Activated T-helper 17 cell treated with anti-CD3 and anti-CD28 coated beads, Interleukin-2, amount 50 U/mL, for 72 hours (primary cell): Measurements from ENCODE around the gene LONRF3. TPM values are rescaled to one million over a fixed set of nuclear protein-coding genes. Genes with fewer than 3 reads are reported as not detected.

Source experiments
- ATAC-seq: fragments of 150-1000 bp; cut with Tn5 transposase; replicated peaks from 2 replicates; pipeline ENCODE4 v1.10.0; 2021; ENCODE audit warnings: mild to moderate bottlenecking, moderate library complexity
- H3K27ac Mint-ChIP-seq: one replicate; pipeline ENCODE4 v1.8.0; 2022; ENCODE audit warnings: mixed read lengths
- H3K27me3 Mint-ChIP-seq: one replicate; pipeline ENCODE4 v1.8.0; 2022; ENCODE audit warnings: mixed read lengths
- H3K36me3 Mint-ChIP-seq: one replicate; pipeline ENCODE4 v1.8.0; 2022; ENCODE audit warnings: low read depth, mild to moderate bottlenecking, mixed read lengths
- H3K4me1 Mint-ChIP-seq: one replicate; pipeline ENCODE4 v1.8.0; 2022; ENCODE audit warnings: mixed read lengths
- H3K4me3 Mint-ChIP-seq: one replicate; pipeline ENCODE4 v1.8.0; 2022; ENCODE audit warnings: mild to moderate bottlenecking, mixed read lengths
- H3K9me3 Mint-ChIP-seq: one replicate; pipeline ENCODE4 v1.8.0; 2022; ENCODE audit warnings: mixed read lengths
- total RNA-seq, 2 donors: library from RNA; stranded (reverse); gene quantifications; one replicate each; pipeline ENCODE4 v1.2.3, GENCODE V29; 2022

The LONRF3 gene
- total RNA-seq, result 1 to 10 TPM; 3.7 to 7.6 TPM

DNA sequence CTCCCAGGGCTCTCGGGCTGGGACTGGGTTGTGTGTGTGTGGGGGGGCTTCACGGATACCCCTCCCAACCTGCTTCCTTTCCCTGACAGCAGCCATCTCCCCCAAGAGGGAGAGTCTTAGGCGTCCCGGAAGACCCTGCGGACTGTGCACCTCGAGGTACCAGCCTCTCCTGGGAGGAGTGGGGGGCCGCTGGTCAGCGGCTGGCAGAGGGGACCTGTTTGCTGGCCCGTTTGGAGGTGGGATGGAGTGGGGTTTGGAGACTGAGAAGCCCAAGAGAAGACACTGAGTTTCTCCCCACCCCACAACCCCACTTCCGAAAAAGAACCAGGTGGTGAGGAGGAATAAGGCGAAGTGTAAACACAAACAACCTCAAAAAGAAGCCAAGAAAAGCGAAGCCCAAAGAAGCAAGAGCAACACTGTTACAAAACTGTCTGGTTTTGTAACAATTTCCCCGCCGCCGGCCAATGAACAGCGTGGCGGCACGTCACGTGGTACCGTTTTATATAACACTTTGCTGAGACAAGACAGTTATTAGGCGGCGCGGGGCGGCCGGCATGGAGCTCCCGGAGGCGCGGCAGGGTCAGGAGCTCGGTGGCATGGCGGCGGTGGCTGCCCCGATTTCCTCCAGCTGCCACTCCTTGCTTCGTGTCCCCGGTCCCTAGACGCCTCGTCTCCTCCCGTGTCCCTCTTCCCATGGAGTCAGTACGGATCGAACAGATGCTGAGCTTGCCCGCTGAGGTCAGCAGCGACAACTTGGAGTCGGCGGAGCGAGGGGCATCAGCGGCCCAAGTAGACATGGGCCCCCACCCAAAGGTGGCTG, at the start of gene LONRF3:
LONRF3 (plus strand) TSS at position 531 of the 820 bp plus-strand sequence; CDS start at position 694, 163 bp downstream.
- peak within 1 kb of the TSS; percentile 95 for H3K4me3 Mint-ChIP-seq
- peak; percentile 76 for ATAC-seq
- no peaks in the 10 kb centered on the region for H3K9me3 Mint-ChIP-seq
- peak within 1 kb of the TSS; percentile 91 for H3K27ac Mint-ChIP-seq
- H3K36me3 Mint-ChIP-seq, result peaks cover 5% of the 10 kb centered on the region
- H3K27me3 Mint-ChIP-seq, result peaks cover 5% of the 10 kb centered on the region
- H3K4me1 Mint-ChIP-seq, result no peaks in the 10 kb centered on the region

DNA sequence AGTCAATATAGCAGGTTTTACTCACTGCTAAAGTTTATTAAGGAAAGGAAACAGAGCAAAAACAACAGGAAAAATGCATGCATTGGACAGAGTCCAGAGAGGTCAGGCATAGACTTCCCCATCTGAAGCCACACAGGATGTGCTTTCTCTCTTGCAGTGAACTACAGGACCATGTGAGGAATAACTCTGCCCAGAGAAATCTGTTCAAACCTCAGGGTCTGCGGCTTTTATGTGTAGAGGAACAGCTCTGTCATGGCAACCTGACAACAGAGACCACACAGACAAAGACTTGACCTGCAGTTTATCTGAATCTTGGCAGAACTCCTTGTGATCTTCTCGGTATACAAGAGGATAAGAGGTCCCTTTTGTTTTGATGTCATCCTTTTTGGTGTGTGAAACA, 46.3 kb upstream of the LONRF3 start:
- Mint-ChIP-seq H3K27ac (no peak overlapping the region), H3K4me3 (no peak overlapping the region), H3K36me3 (no peaks in the 10 kb centered on the region), H3K9me3 (no peaks in the 10 kb centered on the region), H3K27me3 (no peaks in the 10 kb centered on the region), H3K4me1 (no peaks in the 10 kb centered on the region)
- ATAC-seq, result no peak

GRCh38 chrX:118935352-118935751, 39.1 kb upstream of the LONRF3 start:
- H3K9me3 Mint-ChIP-seq, result no peaks in the 10 kb centered on the region
- no peak overlapping the region for H3K27ac Mint-ChIP-seq
- no peak overlapping the region for H3K4me3 Mint-ChIP-seq
- ATAC-seq, result no peak
- H3K36me3 Mint-ChIP-seq, result no peaks in the 10 kb centered on the region
- peaks cover 4% of the 10 kb centered on the region for H3K27me3 Mint-ChIP-seq
- no peaks in the 10 kb centered on the region for H3K4me1 Mint-ChIP-seq

- H3K9me3 Mint-ChIP-seq, result no peaks in the 10 kb centered on the region
- H3K4me1 Mint-ChIP-seq, result no peaks in the 10 kb centered on the region
- no peak overlapping the region for H3K27ac Mint-ChIP-seq
- peaks cover 7% of the 10 kb centered on the region for H3K27me3 Mint-ChIP-seq
- H3K4me3 Mint-ChIP-seq, result no peak overlapping the region
- no peak for ATAC-seq
- H3K36me3 Mint-ChIP-seq, result no peaks in the 10 kb centered on the region
Observed at GRCh38 chrX:118941147-118941546, 33.3 kb upstream of the LONRF3 start.

- Mint-ChIP-seq H3K4me3 (no peak overlapping the region), H3K36me3 (no peaks in the 10 kb centered on the region), H3K4me1 (no peaks in the 10 kb centered on the region), H3K27me3 (peaks cover 4% of the 10 kb centered on the region), H3K9me3 (no peaks in the 10 kb centered on the region), H3K27ac (no peak overlapping the region)
- no peak for ATAC-seq
Observed at GRCh38 chrX:118943102-118943501, 31.3 kb upstream of the LONRF3 start.

DNA sequence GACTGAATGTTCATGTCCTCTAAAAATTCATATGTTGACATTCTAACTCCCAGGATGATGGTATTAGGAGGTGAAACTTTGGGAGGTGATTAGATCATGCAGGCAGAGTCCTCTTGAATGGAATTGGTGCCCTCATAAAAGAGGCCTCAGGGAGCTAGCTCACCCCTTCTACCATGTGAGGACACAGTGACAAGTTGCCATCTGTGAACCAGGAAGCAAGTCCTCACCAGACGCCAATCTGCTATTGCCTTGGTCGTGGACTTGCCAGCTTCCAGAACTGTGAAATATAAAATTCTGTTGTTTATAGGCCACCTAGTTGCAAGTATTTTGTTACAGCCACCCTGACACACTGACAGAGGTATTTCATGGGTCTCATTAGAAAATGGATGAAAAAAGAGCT, 28.5 kb upstream of the LONRF3 start:
- Mint-ChIP-seq H3K27ac (no peak overlapping the region), H3K4me3 (no peak overlapping the region), H3K36me3 (no peaks in the 10 kb centered on the region), H3K27me3 (peaks cover 3% of the 10 kb centered on the region), H3K4me1 (no peaks in the 10 kb centered on the region), H3K9me3 (no peaks in the 10 kb centered on the region)
- no peak for ATAC-seq

- Mint-ChIP-seq H3K4me3 (no peak overlapping the region), H3K27me3 (no peaks in the 10 kb centered on the region), H3K4me1 (no peaks in the 10 kb centered on the region), H3K36me3 (no peaks in the 10 kb centered on the region), H3K27ac (no peak overlapping the region), H3K9me3 (no peaks in the 10 kb centered on the region)
- ATAC-seq, result no peak
Observed at GRCh38 chrX:118948270-118948669, 26.1 kb upstream of the LONRF3 start.

GRCh38 chrX:118961866-118962560, 12.4 kb upstream of the LONRF3 start:
- Mint-ChIP-seq H3K4me1 (no peaks in the 10 kb centered on the region), H3K27me3 (no peaks in the 10 kb centered on the region), H3K27ac (peak overlapping the region; percentile 63), H3K9me3 (no peaks in the 10 kb centered on the region), H3K36me3 (no peaks in the 10 kb centered on the region), H3K4me3 (no peak overlapping the region)
- peak; percentile 72 for ATAC-seq

GRCh38 chrX:118963159-118963558, 11.3 kb upstream of the LONRF3 start:
- no peak overlapping the region for H3K4me3 Mint-ChIP-seq
- ATAC-seq, result peak; percentile 76
- H3K27me3 Mint-ChIP-seq, result no peaks in the 10 kb centered on the region
- H3K27ac Mint-ChIP-seq, result no peak overlapping the region
- no peaks in the 10 kb centered on the region for H3K36me3 Mint-ChIP-seq
- H3K4me1 Mint-ChIP-seq, result no peaks in the 10 kb centered on the region
- H3K9me3 Mint-ChIP-seq, result no peaks in the 10 kb centered on the region

DNA sequence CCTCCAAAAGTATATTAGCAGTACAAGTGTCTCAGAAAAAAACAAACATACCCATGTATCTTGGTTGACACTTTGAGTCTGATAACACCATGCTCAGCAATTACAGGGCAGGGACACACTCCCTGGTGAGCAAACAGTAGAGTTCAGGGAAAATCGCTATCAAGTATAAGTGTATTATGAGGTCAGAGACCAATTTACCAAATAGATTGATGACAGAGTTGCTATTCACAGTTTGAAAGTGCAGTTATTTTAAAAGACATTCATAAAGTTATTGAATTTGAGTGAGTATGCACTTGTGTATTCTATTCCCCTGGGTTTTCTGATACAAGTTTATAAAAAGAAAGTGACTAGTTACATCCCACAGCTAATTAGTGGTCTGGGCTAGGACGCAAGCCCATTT, 10.2 kb upstream of the LONRF3 start:
- no peaks in the 10 kb centered on the region for H3K4me1 Mint-ChIP-seq
- no peak overlapping the region for H3K27ac Mint-ChIP-seq
- H3K4me3 Mint-ChIP-seq, result no peak overlapping the region
- no peaks in the 10 kb centered on the region for H3K9me3 Mint-ChIP-seq
- peak; percentile 12 for ATAC-seq
- no peaks in the 10 kb centered on the region for H3K27me3 Mint-ChIP-seq
- no peaks in the 10 kb centered on the region for H3K36me3 Mint-ChIP-seq

GRCh38 chrX:118965395-118965794, 9.0 kb upstream of the LONRF3 start:
- Mint-ChIP-seq H3K9me3 (no peaks in the 10 kb centered on the region), H3K4me1 (no peaks in the 10 kb centered on the region), H3K27ac (no peak overlapping the region), H3K36me3 (no peaks in the 10 kb centered on the region), H3K4me3 (no peak overlapping the region), H3K27me3 (no peaks in the 10 kb centered on the region)
- no peak for ATAC-seq

GRCh38 chrX:118968031-118968430, 6.4 kb upstream of the LONRF3 start:
- Mint-ChIP-seq H3K9me3 (no peaks in the 10 kb centered on the region), H3K27me3 (peaks cover 5% of the 10 kb centered on the region), H3K27ac (no peak overlapping the region), H3K4me1 (no peaks in the 10 kb centered on the region), H3K36me3 (no peaks in the 10 kb centered on the region), H3K4me3 (no peak overlapping the region)
- peak; percentile 43 for ATAC-seq

DNA sequence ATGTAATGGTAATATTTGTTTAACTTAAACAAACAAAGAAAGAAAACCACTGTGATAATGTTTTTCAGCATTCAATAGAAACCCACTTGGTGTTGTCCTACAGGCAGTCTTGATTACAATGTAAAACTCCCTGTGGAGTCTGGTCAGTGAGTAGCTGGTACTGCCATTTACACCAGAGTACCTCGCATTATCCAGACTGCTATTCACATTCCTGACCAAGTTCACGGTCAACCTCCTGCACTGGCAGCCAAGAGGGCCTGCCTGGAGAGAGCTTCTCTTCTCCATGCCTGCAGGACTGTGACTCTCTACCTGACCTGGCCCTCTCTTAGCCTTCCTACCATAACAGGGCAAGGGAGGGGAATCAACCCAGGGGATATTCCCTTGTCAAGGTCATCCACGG, 2.9 kb upstream of the LONRF3 start:
- no peak for ATAC-seq
- Mint-ChIP-seq H3K36me3 (no peaks in the 10 kb centered on the region), H3K9me3 (no peaks in the 10 kb centered on the region), H3K27me3 (peaks cover 5% of the 10 kb centered on the region), H3K4me1 (no peaks in the 10 kb centered on the region), H3K4me3 (no peak overlapping the region), H3K27ac (no peak overlapping the region)

GRCh38 chrX:118973389-118974087, 880 bp upstream of the LONRF3 start:
- Mint-ChIP-seq H3K4me1 (no peaks in the 10 kb centered on the region), H3K4me3 (peak overlapping the region; percentile 95), H3K27ac (no peak overlapping the region), H3K9me3 (no peaks in the 10 kb centered on the region), H3K27me3 (peaks cover 5% of the 10 kb centered on the region), H3K36me3 (no peaks in the 10 kb centered on the region)
- ATAC-seq, result no peak
